GM21529 (cell line): ENCODE results near the gene LPAR2.

Source experiments
- ATAC-seq: cut with Tn5 transposase; IDR thresholded peaks from one replicate; pipeline ENCODE4 v1.9.1; 2021; ENCODE audit not compliant: unreplicated experiment

LPAR2 gene

DNA sequence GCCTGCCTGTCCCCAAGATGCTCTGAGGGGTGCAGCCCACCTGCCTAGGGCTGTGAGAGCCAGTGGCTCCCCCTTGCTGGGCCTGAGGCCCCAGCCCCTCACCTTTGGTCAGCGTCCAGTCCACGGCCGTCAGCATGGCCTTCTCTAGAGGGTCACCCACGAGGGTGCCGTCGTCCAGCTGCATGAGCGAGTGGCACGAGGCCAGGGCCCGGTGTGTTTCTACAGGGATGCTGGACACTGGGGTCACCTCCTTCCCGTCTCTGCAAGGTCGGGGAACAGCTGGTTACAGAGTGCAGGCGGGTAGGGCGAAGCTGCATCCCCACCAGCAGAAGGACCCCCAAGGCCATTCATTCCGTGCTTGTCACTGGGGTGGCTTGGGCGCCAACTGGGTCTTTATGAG, 26.4 kb upstream of the LPAR2 start:
- ATAC-seq = no peak

DNA sequence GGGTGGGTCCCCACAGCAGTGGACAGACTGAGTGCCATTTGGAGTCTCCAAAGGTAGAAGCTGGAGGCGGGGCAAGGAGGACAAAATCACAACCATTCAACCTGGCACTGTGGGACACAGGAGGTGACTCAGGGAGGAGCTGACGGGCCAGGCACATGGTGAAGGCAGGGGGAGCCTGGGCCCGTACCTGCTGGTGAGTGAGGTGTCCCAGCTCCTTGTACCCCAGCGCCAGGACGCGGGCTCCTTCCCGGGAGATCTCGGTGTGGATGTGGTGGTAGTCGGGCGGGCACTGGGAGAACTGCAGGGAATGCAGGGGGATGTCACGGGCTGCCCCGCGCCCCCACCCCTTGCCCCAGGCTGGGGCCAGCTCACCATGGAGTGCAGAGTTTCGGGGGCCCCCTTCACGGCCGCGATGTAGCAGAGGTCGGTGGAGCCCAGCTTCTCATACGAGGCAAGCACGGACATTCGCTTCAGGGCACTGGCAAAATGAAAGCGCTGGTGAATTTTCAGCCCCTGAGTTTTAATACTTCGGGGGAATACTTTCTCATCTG, 25.7 kb upstream of the LPAR2 start:
- ATAC-seq = no peak

DNA sequence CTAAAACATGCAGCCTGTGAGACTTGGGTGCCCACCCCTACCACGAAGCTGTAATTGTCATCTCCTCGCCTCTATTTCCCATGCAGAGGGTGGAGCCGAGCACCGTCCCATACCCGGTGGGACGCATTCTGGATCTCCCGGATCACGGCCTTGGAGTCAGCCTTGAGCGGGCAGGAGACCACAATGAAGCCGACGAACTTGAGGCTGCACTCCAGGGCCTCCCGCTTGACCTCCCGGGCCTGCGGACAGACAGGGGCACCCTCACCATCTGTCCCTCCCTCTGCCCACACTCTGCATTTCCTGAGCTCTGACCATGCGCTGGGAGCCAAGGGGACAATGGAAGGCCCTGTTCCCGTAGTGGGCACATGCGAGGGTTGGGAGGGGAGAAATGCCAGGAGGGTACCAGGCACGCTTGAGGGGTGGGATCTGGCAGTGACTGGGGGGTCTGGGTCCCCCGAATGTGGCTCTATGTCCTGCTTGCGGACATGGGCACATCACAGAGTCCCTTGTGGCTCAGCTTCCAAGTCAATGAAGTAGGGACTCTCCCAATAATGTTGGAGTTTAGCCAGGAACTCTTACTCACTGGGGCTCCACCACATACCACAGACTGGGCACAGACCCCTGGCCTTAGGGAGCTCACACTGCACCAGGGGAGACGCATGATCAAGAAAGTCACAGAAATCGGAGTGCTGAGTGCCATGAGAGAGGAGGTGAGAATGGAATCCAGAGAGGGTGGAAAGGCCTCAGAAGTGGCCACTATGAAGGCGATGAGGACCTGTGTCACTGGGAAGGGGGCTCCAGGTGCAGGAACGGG, 24.7 kb upstream of the LPAR2 start:
- no peak for ATAC-seq

DNA sequence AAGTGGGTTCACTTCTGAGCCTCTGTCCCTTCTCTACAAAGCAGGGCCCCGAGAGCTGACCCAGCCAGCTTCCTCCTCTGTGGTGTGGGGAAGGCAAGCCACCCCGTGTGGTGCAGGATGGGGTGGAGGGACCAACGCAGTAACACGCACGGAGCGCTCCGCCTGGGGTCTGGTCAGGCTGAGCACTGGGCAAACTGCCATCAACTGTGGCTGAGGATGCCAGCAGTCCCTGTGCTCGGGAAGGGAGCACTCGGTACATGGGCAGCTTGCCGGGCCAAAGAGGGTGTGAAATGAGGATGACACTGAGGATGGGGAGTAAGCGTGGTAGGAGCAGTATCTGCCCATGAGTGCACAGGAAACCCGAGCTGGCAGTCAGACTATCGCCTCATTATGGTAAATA, 23.1 kb upstream of the LPAR2 start:
- ATAC-seq = no peak

DNA sequence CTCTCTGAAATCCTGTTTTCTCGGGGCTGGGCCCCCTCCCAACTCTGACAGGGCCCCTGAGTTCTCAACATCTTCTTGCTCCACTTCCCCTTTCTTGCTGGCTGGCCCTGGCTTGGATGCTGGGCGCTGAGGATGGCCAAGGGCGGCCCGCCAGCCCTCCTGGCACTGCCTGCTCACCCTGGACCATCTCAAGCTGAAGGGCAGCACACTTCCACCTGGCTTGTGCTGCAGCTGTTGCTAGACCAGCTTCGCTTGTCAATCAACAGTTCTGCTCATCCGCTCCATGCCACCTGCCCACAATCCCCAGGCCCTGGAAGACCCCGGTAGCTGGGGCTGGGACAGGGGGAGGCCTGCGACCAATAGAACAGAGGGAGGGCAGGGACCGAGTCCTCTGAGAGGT, 22.3 kb upstream of the LPAR2 start:
- no peak for ATAC-seq

DNA sequence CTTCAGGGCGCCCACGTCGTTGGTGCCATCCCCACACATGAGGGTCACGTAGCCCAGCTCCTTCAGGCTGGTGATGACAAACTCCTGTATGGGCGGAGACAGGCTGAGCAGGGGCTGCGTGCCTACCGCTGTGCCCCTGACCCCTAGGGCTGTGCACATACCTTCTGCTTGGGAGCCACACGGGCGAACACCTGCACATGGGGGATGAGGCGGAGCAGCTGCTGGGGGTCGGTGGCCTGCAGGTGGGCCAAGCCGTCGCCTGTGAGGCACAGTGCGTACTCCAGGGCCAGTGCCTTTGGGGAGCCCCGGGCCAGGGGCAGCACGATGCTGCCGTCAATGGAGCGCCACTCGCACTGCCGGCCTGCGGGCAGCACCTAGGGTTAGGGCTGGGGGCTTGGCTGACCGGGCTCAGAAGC, 21.6 kb upstream of the LPAR2 start:
- no peak for ATAC-seq

DNA sequence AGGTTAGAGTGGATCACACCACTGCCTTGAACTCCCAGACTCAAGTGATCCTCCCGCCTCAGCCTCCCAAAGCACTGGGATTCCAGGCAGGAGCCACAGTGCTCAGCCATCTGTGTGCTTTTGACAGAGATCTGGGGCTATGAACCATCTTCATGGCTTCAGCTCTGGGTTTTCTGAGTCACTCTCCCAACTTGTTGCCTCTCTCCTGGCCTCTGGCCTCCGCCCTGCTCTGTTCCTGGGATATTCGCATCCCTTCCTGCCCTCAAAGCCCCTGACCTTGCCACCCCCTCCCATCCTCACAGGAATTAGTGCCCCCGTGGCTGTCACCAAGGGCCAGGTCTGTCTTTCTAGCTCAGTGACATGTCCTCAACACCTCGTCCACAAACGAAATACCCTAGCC, 21.1 kb upstream of the LPAR2 start:
- no peak for ATAC-seq

DNA sequence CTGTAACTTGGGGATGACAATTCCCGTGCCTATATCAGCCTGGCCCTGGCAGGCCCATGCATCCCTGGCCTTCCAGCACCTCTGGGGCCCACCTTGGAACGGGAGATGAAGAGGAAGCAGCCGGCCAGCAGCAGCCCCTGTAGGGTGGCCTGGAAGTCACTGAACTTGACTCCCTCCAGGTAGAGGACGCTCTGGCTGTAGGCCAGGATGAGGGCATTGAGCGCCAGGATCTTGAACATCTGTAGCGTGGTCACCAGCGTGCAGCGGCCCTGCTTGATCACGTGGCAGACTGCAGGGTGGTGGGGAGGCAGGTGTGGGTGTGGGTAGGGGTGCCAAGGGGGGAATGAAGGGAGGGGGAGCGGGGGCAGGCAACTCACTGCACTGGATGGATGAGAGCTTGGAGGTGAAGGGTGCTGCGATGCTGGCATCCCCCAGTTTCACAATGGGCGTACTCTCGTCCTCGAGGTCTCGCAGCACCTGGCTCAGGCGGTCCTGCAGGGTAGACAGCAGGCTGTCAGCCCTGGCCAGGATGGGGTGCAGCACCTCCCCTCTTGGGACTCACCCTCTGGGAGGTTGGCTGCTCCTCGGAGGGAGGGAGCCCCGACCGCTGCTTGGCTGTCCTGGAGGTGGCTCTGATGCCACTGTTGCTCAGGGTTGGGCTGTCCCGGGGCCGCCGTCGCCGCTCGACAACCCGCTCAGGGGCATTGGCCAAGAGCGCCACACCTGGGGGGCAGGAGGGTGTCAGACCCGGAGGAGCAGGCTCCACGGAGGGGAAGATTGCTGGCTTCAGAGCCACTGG, 19.2 kb upstream of the LPAR2 start:
- ATAC-seq = no peak

DNA sequence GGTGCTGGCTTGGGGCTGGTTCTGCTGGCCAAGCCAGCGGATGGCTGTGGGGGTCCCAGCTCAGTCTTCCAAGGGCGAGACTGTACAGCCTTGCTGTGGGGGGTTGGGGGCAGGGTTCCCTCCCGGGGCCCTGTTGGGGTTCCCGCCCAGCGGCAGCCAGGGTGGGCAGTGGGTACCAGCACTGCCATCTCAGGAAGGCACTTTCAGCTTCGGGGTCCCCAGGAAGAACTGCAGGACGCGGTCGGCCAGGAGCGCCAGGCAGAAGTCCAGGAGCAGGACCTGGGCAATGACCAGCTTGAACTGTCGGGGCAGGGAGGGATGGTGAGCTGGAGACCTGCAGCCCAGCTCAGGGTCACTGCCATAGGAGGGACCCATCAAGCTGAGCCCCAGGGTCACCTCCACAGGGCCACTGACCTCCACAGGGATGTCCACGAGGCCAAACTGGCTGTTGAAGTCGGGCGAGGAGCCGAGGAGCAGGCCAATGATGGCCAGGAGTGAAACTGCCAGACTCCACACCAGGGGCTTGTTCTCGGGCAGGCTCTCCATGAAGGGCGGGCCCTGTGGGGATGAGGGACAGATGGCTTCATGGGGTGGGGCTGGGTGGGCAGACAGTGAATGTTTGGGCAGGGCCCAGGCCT, 17.3 kb upstream of the LPAR2 start:
- no peak for ATAC-seq

DNA sequence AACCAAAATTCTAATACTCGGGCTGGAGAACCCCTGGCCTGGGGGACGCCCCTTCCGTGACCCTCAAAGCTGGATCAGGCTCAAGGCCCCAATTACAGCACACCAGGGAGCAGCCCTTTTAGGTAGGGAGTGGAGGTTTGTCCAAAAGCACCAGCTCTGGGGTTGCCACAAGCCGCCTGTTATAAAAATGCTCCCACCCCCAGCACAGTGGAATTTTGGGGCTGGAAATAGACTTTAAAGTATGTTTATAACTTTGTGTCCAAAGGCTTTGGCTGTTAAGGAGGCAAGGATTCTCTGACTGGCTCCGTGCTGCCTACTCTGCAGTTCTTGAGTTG, 16.0 kb upstream of the LPAR2 start:
- ATAC-seq = no peak

DNA sequence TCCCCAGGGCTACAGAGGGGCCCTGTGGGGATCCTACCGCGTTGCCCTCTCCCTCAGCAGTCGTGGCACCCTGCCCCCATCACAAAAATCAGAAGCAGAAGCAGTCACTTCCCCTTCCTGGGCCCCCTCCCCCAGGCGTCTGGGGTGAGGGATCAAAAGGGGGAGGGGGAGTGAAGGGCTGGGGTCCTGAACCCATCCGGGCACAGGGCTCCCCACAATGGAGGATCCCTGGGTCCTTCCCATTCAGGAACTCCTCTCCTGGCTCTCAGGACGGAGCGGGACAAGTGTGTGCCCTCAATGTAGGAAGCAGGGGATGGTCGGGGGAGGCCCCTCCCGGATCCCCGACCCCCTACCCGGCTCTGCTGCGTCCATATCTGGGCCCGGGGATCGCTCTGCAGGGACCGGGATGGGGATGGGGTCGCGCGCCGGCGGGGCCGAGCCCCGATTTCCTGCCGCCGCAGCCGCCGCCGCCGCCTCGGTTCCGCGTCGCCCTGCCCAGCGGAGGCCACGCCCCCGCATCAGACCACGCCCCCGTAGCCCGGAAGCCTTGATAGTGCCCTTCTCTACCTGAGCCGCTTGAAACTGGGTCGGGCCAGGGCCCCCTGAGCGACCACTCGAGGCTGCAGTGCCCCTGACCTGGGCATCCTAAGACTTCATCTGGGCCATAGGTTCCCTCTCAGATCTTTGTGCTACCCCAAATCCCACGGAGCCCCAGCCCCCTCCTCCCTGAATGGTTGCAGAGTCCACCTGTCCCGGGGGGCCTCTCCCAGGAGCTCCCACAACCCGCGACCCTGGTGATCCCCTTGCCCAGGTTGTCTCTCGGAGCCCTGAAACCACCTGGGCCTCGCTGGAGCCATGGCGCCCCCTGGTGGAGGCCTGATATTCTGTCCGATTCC, 15.4 kb upstream of the LPAR2 start, which contains the start of gene GMIP:
TSS of gene GMIP (minus strand) at position 500 of the 896 bp plus-strand sequence. CDS start at position 372, 128 bp downstream.
- ATAC-seq = peak; percentile 72

DNA sequence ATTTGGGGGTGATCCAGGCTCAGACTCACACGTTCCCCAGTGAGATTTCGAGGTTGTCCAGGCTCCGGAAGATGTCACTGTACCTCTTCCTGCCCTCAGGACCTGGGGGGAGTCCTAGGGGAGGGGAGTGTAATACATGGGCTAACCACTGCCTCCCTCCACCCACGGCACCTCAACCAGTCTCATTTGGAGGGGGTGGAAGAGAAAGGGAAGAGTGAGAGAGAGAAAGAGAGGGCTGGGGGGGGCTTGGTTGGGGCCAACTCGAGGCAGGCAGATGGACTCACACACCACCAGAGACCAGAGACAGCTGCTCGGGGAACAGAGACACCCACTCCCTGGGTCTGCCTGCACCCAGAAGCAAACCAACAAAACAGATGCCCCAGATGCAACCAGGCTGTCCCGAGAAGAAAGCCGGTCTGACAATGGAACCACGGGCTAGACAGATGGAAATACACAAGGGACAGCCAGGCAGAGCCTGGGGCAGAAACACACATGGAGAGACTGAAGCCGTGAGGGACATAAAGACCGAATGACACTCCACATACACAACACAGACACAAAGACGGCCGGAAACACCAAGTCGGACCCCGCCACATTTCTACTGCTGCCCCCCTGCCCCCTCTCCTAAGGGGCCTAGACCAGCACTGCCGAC, 14.6 kb upstream of the LPAR2 start:
- peak; percentile 17 for ATAC-seq

DNA sequence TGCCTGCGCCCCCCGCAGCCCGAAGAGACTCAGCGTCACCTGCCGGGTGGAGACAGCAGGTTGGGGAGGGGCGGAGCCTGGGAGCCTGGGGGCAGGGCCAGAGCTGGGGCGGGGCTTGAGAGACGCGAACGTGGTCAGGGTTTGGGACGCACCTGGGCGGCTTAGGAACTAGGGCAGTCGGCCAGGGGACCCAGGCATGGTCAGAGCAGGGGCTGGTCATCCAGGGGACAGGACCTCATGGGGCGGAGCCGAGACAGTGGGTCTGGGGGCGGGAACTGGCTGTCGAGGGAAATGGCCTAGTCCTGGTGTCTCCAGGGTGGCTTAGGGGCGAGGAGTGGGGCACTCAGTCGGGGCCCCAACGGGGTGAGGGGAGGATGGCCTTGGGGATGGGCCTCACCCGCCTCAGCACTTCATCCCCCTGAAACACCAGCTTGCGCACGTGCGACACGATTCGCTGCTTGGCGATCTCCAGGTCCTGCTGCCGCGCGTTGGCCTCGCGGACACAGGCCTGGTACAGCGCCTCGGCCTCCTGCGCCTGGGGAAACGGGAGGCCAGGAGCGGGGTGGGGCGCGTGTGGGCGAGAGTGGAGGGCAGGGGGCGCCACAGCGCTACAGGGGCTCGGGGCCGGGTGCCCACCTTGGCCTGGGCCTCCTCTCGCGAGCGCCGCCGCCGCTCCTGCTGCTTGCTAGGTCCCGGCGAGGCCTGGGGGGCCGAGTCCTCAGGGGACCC, 9.7 kb upstream of the LPAR2 start:
- no peak for ATAC-seq

DNA sequence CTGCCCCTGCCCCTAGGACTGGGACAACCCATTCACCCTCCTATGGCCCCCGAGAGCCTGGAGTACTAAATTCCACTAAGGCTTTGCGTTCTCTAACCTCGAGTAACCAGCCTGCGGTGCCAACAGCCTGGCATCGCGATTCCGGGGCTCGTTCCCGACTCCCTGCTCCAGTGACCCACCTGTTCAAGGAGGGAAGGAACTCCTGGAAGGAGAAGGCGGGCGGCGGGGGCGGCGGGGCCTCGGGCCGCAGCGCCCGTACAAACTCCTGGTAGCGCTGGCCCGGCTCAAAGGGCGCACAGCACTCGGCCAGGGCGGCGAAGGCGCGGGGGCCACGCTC, 9.1 kb upstream of the LPAR2 start:
- ATAC-seq = no peak

DNA sequence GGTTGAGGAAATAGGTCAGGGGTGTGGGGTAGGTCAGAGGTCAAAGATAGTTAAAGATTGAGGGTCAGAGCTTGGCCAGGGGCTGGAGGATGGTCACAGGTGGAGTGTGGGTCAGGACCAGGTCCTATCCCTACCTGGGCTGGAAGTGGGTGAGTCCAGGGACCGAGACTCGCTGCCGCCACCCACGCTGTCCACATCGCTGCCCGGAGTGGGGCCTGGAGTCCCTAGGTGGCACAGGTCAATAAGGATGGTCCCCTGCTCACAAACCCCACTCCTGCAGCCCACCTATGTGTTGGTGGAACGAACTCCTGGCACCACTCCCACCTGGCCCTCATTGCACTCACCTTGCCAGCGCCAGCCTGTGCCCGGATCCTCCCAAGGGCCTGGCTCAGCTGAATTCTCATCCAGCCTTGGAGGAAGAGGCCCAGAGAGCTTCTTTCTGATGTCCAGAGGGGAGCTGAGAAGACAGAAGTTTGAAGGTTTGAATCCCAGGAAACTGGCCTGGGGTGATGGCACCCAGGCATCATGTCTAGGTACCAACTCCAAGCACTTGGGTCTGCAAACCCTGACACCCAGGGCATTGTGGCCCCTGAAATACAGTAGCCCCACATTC, 8.7 kb upstream of the LPAR2 start:
- no peak for ATAC-seq

DNA sequence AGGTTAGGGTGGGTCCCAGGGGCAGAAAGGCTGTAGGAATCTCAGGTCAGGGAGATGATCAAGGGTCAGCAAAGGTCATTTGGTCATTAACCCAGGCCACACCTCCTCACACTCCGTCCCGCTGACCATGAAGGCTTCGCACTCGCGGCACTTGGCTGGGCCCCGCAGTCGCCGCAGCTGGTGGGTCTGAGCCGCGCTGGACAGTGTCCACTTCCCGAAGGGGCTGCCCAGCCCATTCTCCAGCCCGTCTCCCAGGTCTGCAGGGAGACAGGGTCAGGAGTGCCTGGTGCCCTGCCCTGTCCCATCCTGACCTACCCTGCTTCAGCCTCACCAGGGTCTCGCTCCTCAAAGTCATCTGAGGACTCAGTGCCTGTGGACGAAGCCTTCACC, 7.3 kb upstream of the LPAR2 start:
- no peak for ATAC-seq

DNA sequence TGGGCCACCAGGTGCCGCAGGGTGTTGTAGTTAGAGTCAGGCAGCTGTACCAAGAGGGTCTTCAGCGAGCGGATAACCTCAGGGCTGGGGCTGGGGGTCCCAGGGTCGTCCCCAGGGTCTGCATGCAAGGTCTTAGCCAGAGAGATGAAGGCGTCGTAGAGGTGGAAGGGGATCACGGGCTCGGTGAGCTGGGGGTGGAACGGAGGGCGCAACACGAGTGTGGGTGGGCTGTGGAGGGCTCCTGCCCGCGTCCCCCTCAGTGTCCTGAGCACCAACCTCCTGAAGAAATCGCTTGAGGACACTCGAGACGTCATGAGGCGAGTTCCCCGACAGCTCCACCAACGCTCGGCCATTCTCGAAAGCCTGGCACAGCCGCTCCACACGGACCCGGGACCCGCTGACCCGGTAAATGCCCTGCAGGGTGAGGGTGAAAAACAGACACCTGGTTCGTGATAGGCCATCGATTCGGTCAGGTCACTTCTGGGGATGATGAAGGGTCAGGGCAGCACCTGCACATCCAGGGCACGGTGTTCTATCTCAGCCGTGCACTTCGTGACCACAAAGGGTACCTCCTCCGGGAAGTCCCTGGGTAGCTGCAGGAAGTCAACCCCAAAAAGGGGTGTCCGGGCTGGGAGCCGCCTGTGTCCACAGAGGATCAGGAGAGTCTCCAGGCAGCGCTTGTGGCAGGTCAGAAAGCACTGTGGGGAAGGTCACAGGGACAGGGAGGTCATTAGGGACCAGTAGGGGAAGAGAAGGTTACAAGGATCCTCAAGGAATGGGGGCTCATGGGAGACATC, 6.7 kb upstream of the LPAR2 start:
- no peak for ATAC-seq
